Nephron (organoid): ENCODE data around the gene UBA6.

Experiments used
- H3K27ac Mint-ChIP-seq, 3 experiments: 2 replicates each; pipeline ENCODE4 v1.8.0; 2020; ENCODE audit warnings: mixed read lengths in 3 of 3, mild to moderate bottlenecking in 2 of 3, moderate library complexity in 1 of 3
- H3K27me3 Mint-ChIP-seq: 2 replicates; pipeline ENCODE4 v1.8.0; 2021; ENCODE audit warnings: low read depth, mild to moderate bottlenecking, moderate library complexity, mixed read lengths
- H3K36me3 Mint-ChIP-seq: 2 replicates; pipeline ENCODE4 v1.8.0; 2020; ENCODE audit warnings: low read depth, mixed read lengths
- H3K4me1 Mint-ChIP-seq: 2 replicates; pipeline ENCODE4 v1.8.0; 2020; ENCODE audit warnings: mixed read lengths
- H3K4me3 Mint-ChIP-seq, 3 experiments: 2 replicates each; pipeline ENCODE4 v1.8.0; 2020; ENCODE audit warnings: mild to moderate bottlenecking in 3 of 3, mixed read lengths in 3 of 3, moderate library complexity in 2 of 3
- H3K9me3 Mint-ChIP-seq: 2 replicates; pipeline ENCODE4 v1.8.0; 2020; ENCODE audit warnings: mixed read lengths
- TF ChIP-seq, protein P1 (sequence below), 3 experiments: fragments of 200-600 bp; sonication (generic); IDR thresholded peaks; one replicate each; pipeline ENCODE4 v1.5.0; 2021; ENCODE audit warnings: antibody characterized with exemption in 3 of 3; ENCODE audit not compliant: unreplicated experiment in 3 of 3

The UBA6 gene

DNA sequence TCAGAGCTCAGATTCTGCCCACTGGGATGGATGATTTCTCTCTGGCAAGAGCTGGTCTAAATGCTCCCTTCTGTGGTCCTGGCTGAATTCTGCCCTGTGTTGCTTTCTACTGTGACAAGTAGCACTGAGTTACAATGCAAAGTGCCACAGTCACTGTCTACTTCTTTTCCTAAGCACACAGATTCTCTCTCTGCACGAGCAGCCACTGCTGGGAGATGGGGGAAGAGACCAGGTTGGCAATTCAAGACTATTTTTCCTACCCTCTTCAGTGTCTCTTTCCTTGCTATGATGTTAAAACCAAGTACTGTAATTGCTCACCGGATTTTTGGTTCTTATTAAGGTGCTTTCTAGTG, 97.0 kb downstream of the UBA6 start:
- TF ChIP-seq, protein P1, sequence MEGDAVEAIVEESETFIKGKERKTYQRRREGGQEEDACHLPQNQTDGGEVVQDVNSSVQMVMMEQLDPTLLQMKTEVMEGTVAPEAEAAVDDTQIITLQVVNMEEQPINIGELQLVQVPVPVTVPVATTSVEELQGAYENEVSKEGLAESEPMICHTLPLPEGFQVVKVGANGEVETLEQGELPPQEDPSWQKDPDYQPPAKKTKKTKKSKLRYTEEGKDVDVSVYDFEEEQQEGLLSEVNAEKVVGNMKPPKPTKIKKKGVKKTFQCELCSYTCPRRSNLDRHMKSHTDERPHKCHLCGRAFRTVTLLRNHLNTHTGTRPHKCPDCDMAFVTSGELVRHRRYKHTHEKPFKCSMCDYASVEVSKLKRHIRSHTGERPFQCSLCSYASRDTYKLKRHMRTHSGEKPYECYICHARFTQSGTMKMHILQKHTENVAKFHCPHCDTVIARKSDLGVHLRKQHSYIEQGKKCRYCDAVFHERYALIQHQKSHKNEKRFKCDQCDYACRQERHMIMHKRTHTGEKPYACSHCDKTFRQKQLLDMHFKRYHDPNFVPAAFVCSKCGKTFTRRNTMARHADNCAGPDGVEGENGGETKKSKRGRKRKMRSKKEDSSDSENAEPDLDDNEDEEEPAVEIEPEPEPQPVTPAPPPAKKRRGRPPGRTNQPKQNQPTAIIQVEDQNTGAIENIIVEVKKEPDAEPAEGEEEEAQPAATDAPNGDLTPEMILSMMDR (IDR thresholded peaks at IDR 0.05; ENCODE audit: unreplicated experiment in 3 of 3) = no peak
- H3K4me3 Mint-ChIP-seq = no peak overlapping the region
- no peaks in the 10 kb centered on the region for H3K4me1 Mint-ChIP-seq
- no peaks in the 10 kb centered on the region for H3K36me3 Mint-ChIP-seq
- peaks cover 11% of the 10 kb centered on the region for H3K9me3 Mint-ChIP-seq
- H3K27ac Mint-ChIP-seq = no peak overlapping the region
- H3K27me3 Mint-ChIP-seq = no peaks in the 10 kb centered on the region

DNA sequence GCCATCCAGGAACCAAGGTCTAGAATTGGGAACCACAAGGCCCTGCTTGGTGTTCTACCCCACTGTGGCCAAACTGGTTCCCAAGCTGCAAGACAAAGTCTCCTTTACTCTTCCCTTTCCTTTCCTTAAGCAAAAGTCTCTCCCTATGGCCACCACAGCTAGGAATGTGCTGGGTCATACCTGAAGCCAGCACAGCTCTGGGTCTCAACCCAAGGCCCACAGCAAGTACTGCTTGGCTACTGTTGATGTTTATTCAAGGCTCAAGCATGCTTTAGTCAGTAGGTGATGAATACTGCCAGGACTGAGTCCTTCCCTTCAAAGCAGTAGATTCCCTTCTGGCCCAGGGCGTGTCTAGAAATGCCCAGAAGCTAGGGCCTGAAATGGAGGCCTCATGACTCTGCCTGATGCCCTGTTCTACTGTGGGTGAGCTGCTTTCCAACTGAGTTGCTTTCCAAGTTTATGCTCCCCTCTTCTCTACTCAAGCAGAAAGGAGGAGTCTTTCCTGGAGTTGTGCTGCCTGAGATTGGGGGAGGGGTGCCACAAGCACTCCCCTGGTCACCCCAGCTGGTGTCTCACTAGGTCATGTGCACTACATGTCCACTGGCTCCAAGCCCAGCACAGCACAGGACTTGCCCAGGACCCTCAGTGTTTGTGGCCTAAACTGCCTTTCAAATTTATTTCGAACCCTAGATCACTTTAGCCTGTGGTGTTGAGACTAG, 97.5 kb downstream of the UBA6 start:
- Mint-ChIP-seq H3K9me3 (peaks cover 14% of the 10 kb centered on the region), H3K4me1 (no peaks in the 10 kb centered on the region), H3K27ac (no peak overlapping the region), H3K27me3 (no peaks in the 10 kb centered on the region), H3K36me3 (no peaks in the 10 kb centered on the region), H3K4me3 (no peak overlapping the region)
- TF ChIP-seq, protein P1 (IDR thresholded peaks at IDR 0.05; ENCODE audit: unreplicated experiment in 3 of 3) = no peak

GRCh38 chr4:67593741-67594175, 107.2 kb downstream of the UBA6 start:
- Mint-ChIP-seq H3K27me3 (no peaks in the 10 kb centered on the region), H3K4me3 (no peak overlapping the region), H3K36me3 (no peaks in the 10 kb centered on the region), H3K27ac (no peak overlapping the region), H3K4me1 (no peaks in the 10 kb centered on the region), H3K9me3 (peaks cover 4% of the 10 kb centered on the region)
- TF ChIP-seq, protein P1 (IDR thresholded peaks at IDR 0.05; ENCODE audit: unreplicated experiment in 3 of 3) = no peak

- Mint-ChIP-seq H3K9me3 (no peaks in the 10 kb centered on the region), H3K27ac (no peak overlapping the region), H3K27me3 (peaks cover 5% of the 10 kb centered on the region), H3K4me1 (no peaks in the 10 kb centered on the region), H3K36me3 (no peaks in the 10 kb centered on the region), H3K4me3 (no peak overlapping the region)
- TF ChIP-seq, protein P1 (IDR thresholded peaks at IDR 0.05; ENCODE audit: unreplicated experiment in 3 of 3) = no peak
Observed at GRCh38 chr4:67587156-67587555, 113.8 kb downstream of the UBA6 start.

GRCh38 chr4:67584496-67584895, 116.5 kb downstream of the UBA6 start:
- no peak overlapping the region for H3K27ac Mint-ChIP-seq
- peaks cover 5% of the 10 kb centered on the region for H3K27me3 Mint-ChIP-seq
- H3K9me3 Mint-ChIP-seq = no peaks in the 10 kb centered on the region
- TF ChIP-seq, protein P1 (IDR thresholded peaks at IDR 0.05; ENCODE audit: unreplicated experiment in 3 of 3) = no peak
- H3K36me3 Mint-ChIP-seq = no peaks in the 10 kb centered on the region
- no peak overlapping the region for H3K4me3 Mint-ChIP-seq
- no peaks in the 10 kb centered on the region for H3K4me1 Mint-ChIP-seq

- no peaks in the 10 kb centered on the region for H3K27me3 Mint-ChIP-seq
- TF ChIP-seq, protein P1 (IDR thresholded peaks at IDR 0.05; ENCODE audit: unreplicated experiment in 3 of 3) = no peak
- H3K27ac Mint-ChIP-seq = no peak overlapping the region
- H3K4me3 Mint-ChIP-seq = no peak overlapping the region
- no peaks in the 10 kb centered on the region for H3K36me3 Mint-ChIP-seq
- no peaks in the 10 kb centered on the region for H3K4me1 Mint-ChIP-seq
- no peaks in the 10 kb centered on the region for H3K9me3 Mint-ChIP-seq
Observed at GRCh38 chr4:67581913-67582312, 119.0 kb downstream of the UBA6 start.
